GM10248 (cell line): ENCODE data around the gene CYB561.

ENCODE experiments used
- CTCF ChIA-PET: fragments of 300-600 bp; sonication (Branson Sonifier 250); formaldehyde crosslinking; extraction: SDS; loops from one replicate; lab custom pipeline; 2021; ENCODE audit warnings: antibody characterized with exemption; lab: Yijun Ruan, JAX
- POLR2A ChIA-PET: fragments of 350-650 bp; sonication (Branson Sonifier 250); formaldehyde crosslinking; extraction: SDS; loops from one replicate; lab custom pipeline; 2020; ENCODE audit warnings: antibody characterized with exemption; lab: Yijun Ruan, JAX
- DNase-seq: peaks from one replicate; pipeline ENCODE4 v3.0.0; 2012; ENCODE audit errors: extremely low spot score
- TF ChIP-seq, protein P1 (sequence below): IDR thresholded peaks from 2 replicates; pipeline ENCODE4 v1.5.1; 2012; ENCODE audit warnings: mild to moderate bottlenecking, low read depth; ENCODE audit errors: extremely low read depth, missing control alignments, control extremely low read depth

Gene CYB561

DNA sequence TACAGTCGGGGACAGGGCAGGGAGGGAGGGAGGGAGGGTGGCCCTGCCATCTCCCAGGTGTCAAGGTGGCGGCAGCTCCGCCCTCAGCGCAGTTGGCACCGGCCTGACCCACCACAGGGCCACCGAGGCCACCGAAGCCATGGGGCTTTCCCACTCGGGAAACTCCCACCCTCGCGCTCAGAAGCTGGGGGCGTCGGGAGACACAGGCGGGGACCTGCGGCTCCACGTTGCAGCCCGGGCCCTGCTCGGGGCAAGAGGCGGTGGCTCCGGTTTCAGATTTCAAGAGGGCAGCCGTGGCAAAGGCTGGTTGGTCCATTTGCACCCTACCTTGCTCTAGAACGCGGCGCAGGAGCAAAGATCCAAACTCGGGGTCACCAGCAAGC lies 544 bp downstream of the CYB561 start:
- TF ChIP-seq, protein P1, sequence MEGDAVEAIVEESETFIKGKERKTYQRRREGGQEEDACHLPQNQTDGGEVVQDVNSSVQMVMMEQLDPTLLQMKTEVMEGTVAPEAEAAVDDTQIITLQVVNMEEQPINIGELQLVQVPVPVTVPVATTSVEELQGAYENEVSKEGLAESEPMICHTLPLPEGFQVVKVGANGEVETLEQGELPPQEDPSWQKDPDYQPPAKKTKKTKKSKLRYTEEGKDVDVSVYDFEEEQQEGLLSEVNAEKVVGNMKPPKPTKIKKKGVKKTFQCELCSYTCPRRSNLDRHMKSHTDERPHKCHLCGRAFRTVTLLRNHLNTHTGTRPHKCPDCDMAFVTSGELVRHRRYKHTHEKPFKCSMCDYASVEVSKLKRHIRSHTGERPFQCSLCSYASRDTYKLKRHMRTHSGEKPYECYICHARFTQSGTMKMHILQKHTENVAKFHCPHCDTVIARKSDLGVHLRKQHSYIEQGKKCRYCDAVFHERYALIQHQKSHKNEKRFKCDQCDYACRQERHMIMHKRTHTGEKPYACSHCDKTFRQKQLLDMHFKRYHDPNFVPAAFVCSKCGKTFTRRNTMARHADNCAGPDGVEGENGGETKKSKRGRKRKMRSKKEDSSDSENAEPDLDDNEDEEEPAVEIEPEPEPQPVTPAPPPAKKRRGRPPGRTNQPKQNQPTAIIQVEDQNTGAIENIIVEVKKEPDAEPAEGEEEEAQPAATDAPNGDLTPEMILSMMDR: no peak
- ChIA-PET CTCF (interaction anchor here (0.8 to 4.5 kb wide), 10 partner anchors 10 to 167 kb away, joined by 3 to 37 read pairs (median 4); no protein-coding TSS in a partner anchor), POLR2A (no interaction called here)
- peak; percentile 64 for DNase-seq

DNA sequence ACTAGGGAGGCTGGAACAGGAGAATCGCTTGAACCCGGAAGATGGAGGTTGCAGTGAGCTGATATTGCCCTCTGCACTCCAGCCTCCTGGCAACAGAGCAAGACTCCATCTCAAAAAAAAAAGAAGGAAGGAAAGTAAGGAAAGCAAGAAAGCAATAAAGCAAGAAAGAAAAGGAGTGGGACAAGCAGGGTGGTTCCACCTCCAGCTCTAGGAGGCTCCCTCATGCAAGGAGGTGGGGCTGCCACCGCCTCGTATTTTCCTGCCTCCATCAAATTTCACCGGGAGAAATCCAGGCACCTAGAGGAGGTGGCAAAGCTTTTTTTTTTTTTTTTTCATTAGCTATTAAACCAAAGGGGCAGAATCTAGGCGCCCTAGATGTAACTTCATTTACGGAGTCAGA lies 1.0 kb downstream of the CYB561 start:
- DNase-seq: no peak
- TF ChIP-seq, protein P1: no peak
- ChIA-PET POLR2A (no interaction called here), CTCF (interaction anchor here (0.8 to 4.5 kb wide), 10 partner anchors 9 to 167 kb away, joined by 3 to 37 read pairs (median 3); no protein-coding TSS in a partner anchor)

DNA sequence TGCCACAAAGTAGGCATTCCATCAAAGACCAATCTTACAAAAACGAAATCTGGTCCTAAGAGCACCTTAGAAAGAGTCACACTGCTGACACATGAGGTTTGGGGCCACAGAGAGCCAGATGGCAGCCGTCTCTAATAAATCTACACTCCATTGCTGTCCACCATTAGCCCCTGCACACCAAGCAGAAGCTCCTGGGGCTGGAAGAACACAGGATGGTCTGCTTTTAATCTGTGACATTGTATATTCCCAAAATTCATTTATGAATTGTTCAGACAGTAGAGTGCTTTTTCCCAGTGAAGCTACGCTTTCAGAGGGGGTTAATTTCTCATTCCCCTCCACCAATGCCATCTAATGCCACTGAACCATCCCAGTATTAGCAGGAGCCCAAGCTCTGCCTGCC lies 1.6 kb downstream of the CYB561 start:
- POLR2A ChIA-PET: no interaction called here

DNA sequence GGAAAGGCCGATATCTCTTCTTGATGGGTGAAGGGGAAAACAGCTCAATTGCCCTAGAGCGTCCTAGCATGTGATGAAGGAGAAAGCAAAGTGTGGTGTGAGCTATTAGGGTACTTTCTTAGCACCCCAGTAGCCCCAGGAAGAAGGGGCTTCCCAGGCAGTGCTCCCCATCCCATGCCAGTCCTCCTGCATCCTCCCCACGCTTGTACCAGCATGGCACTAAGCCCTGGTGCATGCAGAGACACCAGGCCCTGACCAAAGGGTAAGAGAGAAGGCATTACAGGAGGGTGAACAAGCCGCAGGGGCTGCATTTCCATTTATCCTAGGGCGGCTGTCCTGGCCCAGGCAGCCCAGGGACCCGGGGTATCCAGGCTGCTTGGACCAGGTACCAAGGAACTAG lies 3.1 kb downstream of the CYB561 start:
- POLR2A ChIA-PET: no interaction called here
- DNase-seq: no peak
- CTCF ChIA-PET: interaction anchor here (1.0 to 4.5 kb wide), 9 partner anchors 7 to 169 kb away, joined by 3 to 37 read pairs (median 10); no protein-coding TSS in a partner anchor

More for the DNA sequence above, 1.6 kb downstream of the CYB561 start:
- DNase-seq: no peak
- CTCF ChIA-PET: interaction anchor here (0.9 to 4.5 kb wide), 8 partner anchors 9 to 168 kb away, joined by 3 to 37 read pairs (median 4); no protein-coding TSS in a partner anchor
- TF ChIP-seq, protein P1: no peak

DNA sequence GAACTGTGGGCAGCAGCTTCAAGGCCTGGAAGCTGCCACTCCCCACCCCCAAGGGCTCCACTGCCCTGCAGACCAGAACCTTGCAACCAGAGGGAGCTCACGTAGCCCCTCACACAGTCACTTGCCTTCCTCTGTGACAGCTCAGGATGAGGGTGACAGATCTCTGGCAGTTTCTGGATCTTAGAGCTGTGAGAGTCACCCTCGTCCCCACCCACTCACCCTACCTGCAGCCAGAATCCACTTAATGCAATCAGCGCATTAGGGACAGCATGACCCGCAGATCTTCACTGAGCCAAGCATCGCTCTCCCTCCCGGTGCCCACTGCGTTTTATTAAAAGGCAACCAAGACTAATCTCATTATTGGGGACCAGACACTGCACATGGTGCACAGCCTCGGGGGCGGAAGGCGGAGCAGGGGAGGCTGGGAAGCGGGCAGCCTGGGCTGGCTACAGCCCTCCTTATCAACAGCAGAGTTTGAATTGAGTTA lies 3.5 kb downstream of the CYB561 start:
- TF ChIP-seq, protein P1: peak; percentile 47
- peak; percentile 52 for DNase-seq
- ChIA-PET POLR2A (interaction anchor here (1.0 kb wide), 1 partner anchor 401 kb away, joined by 9 read pairs; no protein-coding TSS in a partner anchor), CTCF (interaction anchor here (1.0 to 4.5 kb wide), 9 partner anchors 7 to 169 kb away, joined by 3 to 37 read pairs (median 10); no protein-coding TSS in a partner anchor)

More for the DNA sequence above, 3.1 kb downstream of the CYB561 start:
- TF ChIP-seq, protein P1: no peak

DNA sequence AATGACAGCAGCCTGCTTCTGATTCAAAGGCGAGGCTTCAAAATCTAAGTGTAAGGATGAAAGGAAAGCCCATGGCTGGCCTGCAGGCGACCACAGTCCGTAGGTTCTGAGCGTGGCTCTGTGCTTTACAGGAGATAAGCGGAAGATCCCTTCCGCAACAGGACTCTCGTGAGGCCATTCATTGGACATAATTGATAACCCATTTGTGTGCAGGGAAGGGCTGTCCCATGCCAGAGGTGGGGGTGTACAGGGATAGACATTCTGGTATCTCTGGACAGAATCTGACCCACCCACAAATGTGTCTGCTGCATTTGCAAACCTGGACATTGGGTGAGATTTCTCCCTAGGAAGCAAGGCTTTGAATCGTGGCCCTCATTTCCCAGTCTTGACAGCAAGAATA lies 4.0 kb downstream of the CYB561 start:
- TF ChIP-seq, protein P1: no peak
- CTCF ChIA-PET: interaction anchor here (1.0 to 4.5 kb wide), 9 partner anchors 10 to 170 kb away, joined by 3 to 37 read pairs (median 6); no protein-coding TSS in a partner anchor
- no peak for DNase-seq
- POLR2A ChIA-PET: interaction anchor here (1.0 kb wide), 1 partner anchor 401 kb away, joined by 9 read pairs; no protein-coding TSS in a partner anchor
